Endodermal cell (in vitro differentiated cells): Measurements from ENCODE around the gene PAEP. TPM values are rescaled to one million over a fixed set of nuclear protein-coding genes. Genes with fewer than 3 reads are reported as not detected.

Experiments
- DNase-seq: peaks from one replicate; pipeline ENCODE4 v3.0.0-alpha.2; 2017
- H3K27ac ChIP-seq: 2 replicates; pipeline ENCODE4 v1.5.1; 2013; ENCODE audit warnings: mild to moderate bottlenecking, low read depth, low read length, moderate library complexity
- H3K27me3 ChIP-seq: 2 replicates; pipeline ENCODE4 v1.6.1; 2013; ENCODE audit warnings: mild to moderate bottlenecking, low read length, moderate library complexity; ENCODE audit not compliant: insufficient read depth, control insufficient read depth, poor library complexity, severe bottlenecking
- H3K36me3 ChIP-seq: 2 replicates; pipeline ENCODE4 v1.7.0; 2013; ENCODE audit warnings: mild to moderate bottlenecking, low read length, moderate library complexity; ENCODE audit not compliant: control insufficient read depth, insufficient read depth
- H3K4me1 ChIP-seq: one replicate; pipeline ENCODE4 v1.7.0; 2013; ENCODE audit warnings: low read length; ENCODE audit not compliant: control insufficient read depth, insufficient read depth
- H3K4me3 ChIP-seq: 2 replicates; pipeline ENCODE4 v1.5.1; 2013; ENCODE audit warnings: mild to moderate bottlenecking, low read length, moderate library complexity
- H3K9ac ChIP-seq: 2 replicates; pipeline ENCODE4 v1.6.1; 2013; ENCODE audit warnings: mild to moderate bottlenecking, low read length, moderate library complexity; ENCODE audit not compliant: poor library complexity, severe bottlenecking; ENCODE audit errors: extremely low read depth
- H3K9me3 ChIP-seq: 2 replicates; pipeline ENCODE4 v1.6.1; 2013; ENCODE audit warnings: mild to moderate bottlenecking, low read length, moderate library complexity; ENCODE audit not compliant: control insufficient read depth
- H3K27ac Mint-ChIP-seq: 2 replicates; pipeline ENCODE4 v1.8.0; 2020; ENCODE audit warnings: mixed read lengths
- H3K27me3 Mint-ChIP-seq: 2 replicates; pipeline ENCODE4 v1.8.0; 2021; ENCODE audit warnings: mild to moderate bottlenecking, mixed read lengths; ENCODE audit not compliant: insufficient read depth
- H3K36me3 Mint-ChIP-seq: 2 replicates; pipeline ENCODE4 v1.8.0; 2020; ENCODE audit warnings: low read depth, mixed read lengths
- H3K4me1 Mint-ChIP-seq: 2 replicates; pipeline ENCODE4 v1.8.0; 2020; ENCODE audit warnings: mixed read lengths
- H3K4me3 Mint-ChIP-seq: 2 replicates; pipeline ENCODE4 v1.8.0; 2020; ENCODE audit warnings: mild to moderate bottlenecking, moderate library complexity, mixed read lengths
- H3K9me3 Mint-ChIP-seq: 2 replicates; pipeline ENCODE4 v1.8.0; 2020; ENCODE audit warnings: mild to moderate bottlenecking, mixed read lengths
- WGBS, 2 experiments: methylation state at CpG; one replicate each; pipeline versions ENCODE4 v1.1.5 to v1.1.7; 2013; ENCODE audit warnings: missing lambda C conversion rate in 2 of 2, mixed read lengths in 1 of 2; ENCODE audit not compliant: insufficient coverage in 1 of 2, insufficient read length in 1 of 2; 5-methylcytosine and 5-hydroxymethylcytosine counted together
- long read RNA-seq, 4 experiments: library from polyadenylated mRNA in 2 of 4; library from RNA in 1 of 4; library from capped mRNA in 1 of 4; stranded (forward) in 3 of 4; unstranded in 1 of 4; transcript quantifications; one replicate each; pipeline ENCODE4 v2.0.0, GENCODE V29; 2020 to 2021; ENCODE audit warnings: inconsistent platforms in 1 of 4
- polyA plus RNA-seq, 2 experiments: library from polyadenylated mRNA; stranded (reverse); fragments of 50-300 nt; gene quantifications; one replicate each; pipeline ENCODE4 v1.2.3, GENCODE V29; 2013
- total RNA-seq, 2 donors: library from RNA; stranded (reverse); fragmentation: NEBNext Ultra II Directional in 1 of 2; extraction: Animal tissue kit (Norgen Biotek cat#: 25700) in 1 of 2; gene quantifications; 2 replicates in 1 of 2; 3 replicates in 1 of 2; pipeline ENCODE4 v1.2.1, GENCODE V29; 2021
- TF ChIP-seq, protein P1 (sequence below): fragments of 200-600 bp; sonication (generic); conservative IDR thresholded peaks from 2 replicates; pipeline ENCODE4 v1.5.0; 2021; ENCODE audit warnings: antibody characterized with exemption, mild to moderate bottlenecking

The PAEP gene
- not detected for total RNA-seq
- not detected for polyA plus RNA-seq (2013, experiment 1 of 2)
- polyA plus RNA-seq (2013, experiment 2 of 2): not detected
- long read RNA-seq, experiment 1: 0 reads
- long read RNA-seq, experiment 2: 0 reads
- long read RNA-seq, experiment 3: 0 reads
- long read RNA-seq, experiment 4: 0 reads

GRCh38 chr9:135561391-135562234 lies at the start of gene PAEP:
Gene PAEP, plus strand, starts transcription at chr9:135561756.
- Histone ChIP-seq H3K9ac (no peak within 1 kb of the TSS), H3K27ac (no peak within 1 kb of the TSS), H3K36me3 (no peaks in the 10 kb centered on the region), H3K9me3 (no peaks in the 10 kb centered on the region), H3K27me3 (no peaks in the 10 kb centered on the region), H3K4me1 (no peaks in the 10 kb centered on the region), H3K4me3 (no peak within 1 kb of the TSS)
- peaks cover 7% of the 10 kb centered on the region for H3K4me1 Mint-ChIP-seq
- peak; percentile 33 for DNase-seq
- H3K4me3 Mint-ChIP-seq: no peak within 1 kb of the TSS
- TF ChIP-seq, protein P1, sequence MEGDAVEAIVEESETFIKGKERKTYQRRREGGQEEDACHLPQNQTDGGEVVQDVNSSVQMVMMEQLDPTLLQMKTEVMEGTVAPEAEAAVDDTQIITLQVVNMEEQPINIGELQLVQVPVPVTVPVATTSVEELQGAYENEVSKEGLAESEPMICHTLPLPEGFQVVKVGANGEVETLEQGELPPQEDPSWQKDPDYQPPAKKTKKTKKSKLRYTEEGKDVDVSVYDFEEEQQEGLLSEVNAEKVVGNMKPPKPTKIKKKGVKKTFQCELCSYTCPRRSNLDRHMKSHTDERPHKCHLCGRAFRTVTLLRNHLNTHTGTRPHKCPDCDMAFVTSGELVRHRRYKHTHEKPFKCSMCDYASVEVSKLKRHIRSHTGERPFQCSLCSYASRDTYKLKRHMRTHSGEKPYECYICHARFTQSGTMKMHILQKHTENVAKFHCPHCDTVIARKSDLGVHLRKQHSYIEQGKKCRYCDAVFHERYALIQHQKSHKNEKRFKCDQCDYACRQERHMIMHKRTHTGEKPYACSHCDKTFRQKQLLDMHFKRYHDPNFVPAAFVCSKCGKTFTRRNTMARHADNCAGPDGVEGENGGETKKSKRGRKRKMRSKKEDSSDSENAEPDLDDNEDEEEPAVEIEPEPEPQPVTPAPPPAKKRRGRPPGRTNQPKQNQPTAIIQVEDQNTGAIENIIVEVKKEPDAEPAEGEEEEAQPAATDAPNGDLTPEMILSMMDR: no peak
- H3K9me3 Mint-ChIP-seq: no peaks in the 10 kb centered on the region
- 87 to 93% methylated on average over 15 to 20 of the region's 20 CpGs for WGBS, 2 experiments
- H3K36me3 Mint-ChIP-seq: no peaks in the 10 kb centered on the region
- no peak within 1 kb of the TSS for H3K27ac Mint-ChIP-seq
- H3K27me3 Mint-ChIP-seq: no peaks in the 10 kb centered on the region

- WGBS, 2 experiments: 94 to 95% methylated on average over 7 to 10 of the region's 10 CpGs
- peaks cover 8% of the 10 kb centered on the region for H3K9me3 Mint-ChIP-seq
- H3K4me1 Mint-ChIP-seq: no peaks in the 10 kb centered on the region
- no peak overlapping the region for H3K4me3 ChIP-seq
- H3K4me3 Mint-ChIP-seq: no peak overlapping the region
- no peak overlapping the region for H3K27ac ChIP-seq
- H3K4me1 ChIP-seq: no peaks in the 10 kb centered on the region
- no peak overlapping the region for H3K27ac Mint-ChIP-seq
- no peaks in the 10 kb centered on the region for H3K9me3 ChIP-seq
- H3K36me3 ChIP-seq: no peaks in the 10 kb centered on the region
- H3K27me3 Mint-ChIP-seq: peaks cover 2% of the 10 kb centered on the region
- H3K9ac ChIP-seq: no peak overlapping the region
- DNase-seq: peak; percentile 36
- no peaks in the 10 kb centered on the region for H3K36me3 Mint-ChIP-seq
- no peaks in the 10 kb centered on the region for H3K27me3 ChIP-seq
- TF ChIP-seq, protein P1: no peak
These were observed 49.3 kb upstream of the PAEP start for GRCh38 chr9:135512241-135512603.

DNA sequence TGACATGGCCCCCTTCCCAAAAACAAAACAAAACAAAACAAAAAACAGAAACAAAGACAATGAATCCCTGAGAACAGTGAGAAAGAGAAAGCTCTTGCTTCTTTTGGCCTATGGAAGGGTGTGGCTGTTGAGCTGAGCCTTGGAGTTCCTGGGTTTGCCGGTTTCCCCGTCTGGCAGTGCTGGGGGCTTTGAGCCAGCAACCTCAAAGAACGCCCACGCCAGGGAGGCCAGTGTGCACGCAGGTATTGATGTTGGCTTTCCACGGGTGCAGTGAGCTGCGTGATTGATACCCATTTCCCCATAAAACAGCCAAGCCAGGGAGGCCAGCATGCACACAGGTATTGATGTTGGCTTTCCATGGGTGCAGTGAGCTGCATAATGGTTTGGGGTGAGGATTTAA lies 48.7 kb upstream of the PAEP start:
- no peaks in the 10 kb centered on the region for H3K36me3 Mint-ChIP-seq
- H3K4me1 Mint-ChIP-seq: no peaks in the 10 kb centered on the region
- TF ChIP-seq, protein P1: no peak
- Histone ChIP-seq H3K9ac (no peak overlapping the region), H3K36me3 (no peaks in the 10 kb centered on the region), H3K4me1 (no peaks in the 10 kb centered on the region), H3K9me3 (no peaks in the 10 kb centered on the region), H3K27me3 (no peaks in the 10 kb centered on the region), H3K27ac (no peak overlapping the region), H3K4me3 (no peak overlapping the region)
- peaks cover 8% of the 10 kb centered on the region for H3K9me3 Mint-ChIP-seq
- WGBS, 2 experiments: 80 to 92% methylated on average over 1 to 7 of the region's 7 CpGs
- H3K27ac Mint-ChIP-seq: no peak overlapping the region
- no peak overlapping the region for H3K4me3 Mint-ChIP-seq
- peak; percentile 41 for DNase-seq
- peaks cover 2% of the 10 kb centered on the region for H3K27me3 Mint-ChIP-seq
